Duodenal mucosa (tissue), 2 donors: Measurements from ENCODE around the gene LSM4.

Source experiments
- H3K27ac ChIP-seq: one replicate; pipeline ENCODE4 v1.7.0; 2013; ENCODE audit warnings: low read depth, low read length
- H3K27me3 ChIP-seq, 2 donors: one replicate each; pipeline ENCODE4 v1.7.0; 2013; ENCODE audit warnings: low read length in 2 of 2, control low read depth in 1 of 2; ENCODE audit not compliant: insufficient read depth in 2 of 2, control insufficient read depth in 1 of 2
- H3K36me3 ChIP-seq, 2 donors: one replicate each; pipeline ENCODE4 v1.7.0; 2013; ENCODE audit warnings: low read length in 2 of 2, control low read depth in 1 of 2; ENCODE audit not compliant: insufficient read depth in 2 of 2, control insufficient read depth in 1 of 2
- H3K4me1 ChIP-seq, 2 donors: one replicate each; pipeline ENCODE4 v1.7.0; 2013; ENCODE audit warnings: low read length in 2 of 2, control low read depth in 1 of 2; ENCODE audit not compliant: insufficient read depth in 2 of 2, control insufficient read depth in 1 of 2
- H3K4me3 ChIP-seq, 2 donors: one replicate each; pipeline ENCODE4 v1.7.0; 2013; ENCODE audit warnings: low read length in 2 of 2, low read depth in 1 of 2
- H3K9ac ChIP-seq, 2 donors: one replicate each; pipeline ENCODE4 v1.7.0; 2013; ENCODE audit warnings: low read length in 2 of 2, low read depth in 1 of 2
- H3K9me3 ChIP-seq, 2 donors: one replicate each; pipeline ENCODE4 v1.7.0; 2013; ENCODE audit warnings: low read length in 2 of 2, control low read depth in 1 of 2; ENCODE audit not compliant: control insufficient read depth in 1 of 2

The LSM4 gene

GRCh38 chr19:18306888-18307260 is 16.0 kb downstream of the LSM4 start:
- H3K9ac ChIP-seq = peak overlapping the region; percentile 12 to 26
- no peaks in the 10 kb centered on the region for H3K9me3 ChIP-seq
- H3K4me1 ChIP-seq = peaks cover 39 to 57% of the 10 kb centered on the region in 2 donors
- peak overlapping the region; percentile 25 for H3K27ac ChIP-seq
- peaks cover 5 to 25% of the 10 kb centered on the region in 2 donors for H3K36me3 ChIP-seq
- no peak overlapping the region for H3K4me3 ChIP-seq
- no peaks in the 10 kb centered on the region for H3K27me3 ChIP-seq

GRCh38 chr19:18306209-18306887 is 16.5 kb downstream of the LSM4 start:
- Histone ChIP-seq H3K36me3 (peaks cover 5 to 23% of the 10 kb centered on the region in 2 donors), H3K9ac (peak overlapping the region; percentile 12 to 26), H3K9me3 (no peaks in the 10 kb centered on the region), H3K4me1 (peaks cover 34 to 56% of the 10 kb centered on the region in 2 donors), H3K4me3 (no peak overlapping the region), H3K27ac (peak overlapping the region; percentile 25), H3K27me3 (no peaks in the 10 kb centered on the region)

GRCh38 chr19:18304458-18305310 is 18.2 kb downstream of the LSM4 start:
- H3K27me3 ChIP-seq = no peaks in the 10 kb centered on the region
- peak overlapping the region; percentile 95 for H3K27ac ChIP-seq
- H3K9me3 ChIP-seq = no peaks in the 10 kb centered on the region
- H3K9ac ChIP-seq = peak overlapping the region; percentile 90 to 91
- peaks cover 21 to 48% of the 10 kb centered on the region in 2 donors for H3K4me1 ChIP-seq
- peaks cover 0 to 17% of the 10 kb centered on the region in 2 donors for H3K36me3 ChIP-seq
- H3K4me3 ChIP-seq = peak overlapping the region; percentile 60 to 64

GRCh38 chr19:18304208-18304457 is 18.7 kb downstream of the LSM4 start:
- Histone ChIP-seq H3K9ac (peak overlapping the region; percentile 90 to 91), H3K4me3 (peak overlapping the region; percentile 60 to 64), H3K27ac (peak overlapping the region; percentile 95), H3K4me1 (peaks cover 21 to 48% of the 10 kb centered on the region in 2 donors), H3K9me3 (no peaks in the 10 kb centered on the region), H3K36me3 (peaks cover 0 to 12% of the 10 kb centered on the region in 2 donors), H3K27me3 (no peaks in the 10 kb centered on the region)

- Histone ChIP-seq H3K36me3 (no peaks in the 10 kb centered on the region), H3K4me3 (no peak overlapping the region), H3K9ac (no peak overlapping the region), H3K27ac (no peak overlapping the region), H3K27me3 (no peaks in the 10 kb centered on the region), H3K4me1 (peaks cover 21 to 47% of the 10 kb centered on the region in 2 donors), H3K9me3 (no peaks in the 10 kb centered on the region)
Observed at GRCh38 chr19:18301718-18302111, 21.2 kb downstream of the LSM4 start.

- H3K9me3 ChIP-seq = no peaks in the 10 kb centered on the region
- H3K27me3 ChIP-seq = no peaks in the 10 kb centered on the region
- H3K4me1 ChIP-seq = peaks cover 19 to 42% of the 10 kb centered on the region in 2 donors
- no peak overlapping the region for H3K9ac ChIP-seq
- H3K4me3 ChIP-seq = no peak overlapping the region
- H3K36me3 ChIP-seq = no peaks in the 10 kb centered on the region
- peak overlapping the region; percentile 36 for H3K27ac ChIP-seq
Observed at GRCh38 chr19:18300930-18301717, 21.8 kb downstream of the LSM4 start.

- Histone ChIP-seq H3K4me1 (peaks cover 9 to 29% of the 10 kb centered on the region in 2 donors), H3K9me3 (no peaks in the 10 kb centered on the region), H3K9ac (no peak overlapping the region), H3K36me3 (no peaks in the 10 kb centered on the region), H3K27me3 (no peaks in the 10 kb centered on the region), H3K27ac (no peak overlapping the region), H3K4me3 (no peak overlapping the region)
Observed at GRCh38 chr19:18299654-18300053, 23.2 kb downstream of the LSM4 start.

GRCh38 chr19:18298601-18299000 is 24.3 kb downstream of the LSM4 start:
- Histone ChIP-seq H3K36me3 (no peaks in the 10 kb centered on the region), H3K4me3 (no peak overlapping the region), H3K27ac (no peak overlapping the region), H3K4me1 (peaks cover 4 to 22% of the 10 kb centered on the region in 2 donors), H3K9ac (no peak overlapping the region), H3K9me3 (no peaks in the 10 kb centered on the region), H3K27me3 (no peaks in the 10 kb centered on the region)

- no peaks in the 10 kb centered on the region for H3K27me3 ChIP-seq
- H3K27ac ChIP-seq = no peak overlapping the region
- H3K4me3 ChIP-seq = no peak overlapping the region
- H3K36me3 ChIP-seq = no peaks in the 10 kb centered on the region
- no peak overlapping the region for H3K9ac ChIP-seq
- H3K9me3 ChIP-seq = no peaks in the 10 kb centered on the region
- peaks cover 6 to 23% of the 10 kb centered on the region in 2 donors for H3K4me1 ChIP-seq
Observed at GRCh38 chr19:18297308-18297707, 25.6 kb downstream of the LSM4 start.

- Histone ChIP-seq H3K27ac (no peak overlapping the region), H3K4me3 (no peak overlapping the region), H3K9me3 (no peaks in the 10 kb centered on the region), H3K4me1 (peaks cover 6 to 20% of the 10 kb centered on the region in 2 donors), H3K36me3 (no peaks in the 10 kb centered on the region), H3K9ac (no peak overlapping the region), H3K27me3 (no peaks in the 10 kb centered on the region)
Observed at GRCh38 chr19:18295034-18295451, 27.8 kb downstream of the LSM4 start.
